NK-92 (cell line): ENCODE data around the gene TRUB2.
"Not testable (repeated sequence)": the region's sequence is repeated elsewhere in the genome, so short reads cannot be mapped to it uniquely, and the experiment has no call there.

Experiments
- DNase-seq: peaks from one replicate; lab custom pipeline; 2025; ENCODE audit not compliant: unreplicated experiment; lab: John Stamatoyannopoulos, UW

TRUB2 gene

GRCh38 chr9:128341435-128341849, 19.2 kb upstream of the TRUB2 start:
- no peak for DNase-seq

- no peak for DNase-seq
Observed at GRCh38 chr9:128340691-128341434, 18.6 kb upstream of the TRUB2 start.

- DNase-seq, result no peak
Observed at GRCh38 chr9:128339761-128340690, 17.8 kb upstream of the TRUB2 start, which contains the start of gene SLC27A4. TSS of gene SLC27A4 (plus strand) at chr9:128340527. CDS start at chr9:128343133, 2,606 bp downstream.

- DNase-seq, result not testable (repeated sequence)
Observed at GRCh38 chr9:128338852-128339614, 16.8 kb upstream of the TRUB2 start.

GRCh38 chr9:128337936-128338335, 15.7 kb upstream of the TRUB2 start:
- no peak for DNase-seq

- DNase-seq, result no peak
Observed at GRCh38 chr9:128335914-128336313, 13.7 kb upstream of the TRUB2 start.

GRCh38 chr9:128335161-128335560, 12.9 kb upstream of the TRUB2 start:
- DNase-seq, result no peak

- DNase-seq, result no peak
Observed at GRCh38 chr9:128333451-128333869, 11.2 kb upstream of the TRUB2 start.

- no peak for DNase-seq
Observed at GRCh38 chr9:128325629-128326028, 3.4 kb upstream of the TRUB2 start.

- DNase-seq, result no peak
Observed at GRCh38 chr9:128324401-128324800, 2.2 kb upstream of the TRUB2 start.

- DNase-seq, result no peak
Observed at GRCh38 chr9:128323791-128324190, 1.5 kb upstream of the TRUB2 start.

- DNase-seq, result no peak
Observed at GRCh38 chr9:128323212-128323730, 1.0 kb upstream of the TRUB2 start.

GRCh38 chr9:128321879-128322403, 306 bp downstream of the TRUB2 start:
- DNase-seq, result no peak

GRCh38 chr9:128321343-128321742, 904 bp downstream of the TRUB2 start:
- DNase-seq, result no peak

- no peak for DNase-seq
Observed at GRCh38 chr9:128317629-128318028, 4.6 kb downstream of the TRUB2 start.

GRCh38 chr9:128316421-128316820, 5.8 kb downstream of the TRUB2 start:
- DNase-seq, result no peak

GRCh38 chr9:128314697-128315096, 7.5 kb downstream of the TRUB2 start:
- DNase-seq, result no peak

- no peak for DNase-seq
Observed at GRCh38 chr9:128310461-128310860, 11.8 kb downstream of the TRUB2 start.

GRCh38 chr9:128309551-128309950, 12.7 kb downstream of the TRUB2 start:
- no peak for DNase-seq

- no peak for DNase-seq
Observed at GRCh38 chr9:128304971-128305288, 17.3 kb downstream of the TRUB2 start.
